GM18526 (cell line): Measurements from ENCODE around the gene SDC1.

Experiments
- POLR2A ChIP-seq: IDR thresholded peaks from 3 replicates; pipeline ENCODE4 v1.6.1; 2011; ENCODE audit not compliant: insufficient read length; ENCODE audit errors: extremely low read depth

The SDC1 gene

GRCh38 chr2:20218331-20219320, 6.3 kb downstream of the SDC1 start:
- no peak for TF ChIP-seq POLR2A

- TF ChIP-seq POLR2A = no peak
These were observed 7.6 kb downstream of the SDC1 start for GRCh38 chr2:20217041-20217970.

- TF ChIP-seq POLR2A = no peak
These were observed 8.6 kb downstream of the SDC1 start for GRCh38 chr2:20216130-20217025.

- no peak for TF ChIP-seq POLR2A
These were observed 9.5 kb downstream of the SDC1 start for GRCh38 chr2:20215183-20216040.

- TF ChIP-seq POLR2A = no peak
These were observed 10.3 kb downstream of the SDC1 start for GRCh38 chr2:20214566-20215182.

GRCh38 chr2:20213651-20214565, 11.0 kb downstream of the SDC1 start:
- no peak for TF ChIP-seq POLR2A

- no peak for TF ChIP-seq POLR2A
These were observed 11.9 kb downstream of the SDC1 start for GRCh38 chr2:20212871-20213503.

- no peak for TF ChIP-seq POLR2A
These were observed 12.5 kb downstream of the SDC1 start for GRCh38 chr2:20212459-20212870.

- TF ChIP-seq POLR2A = no peak
These were observed 13.0 kb downstream of the SDC1 start for GRCh38 chr2:20211860-20212458.

GRCh38 chr2:20211420-20211819, 13.5 kb downstream of the SDC1 start:
- no peak for TF ChIP-seq POLR2A

- no peak for TF ChIP-seq POLR2A
These were observed 14.5 kb downstream of the SDC1 start for GRCh38 chr2:20210462-20210861.
